ENCODE results near the gene S100A5. TPM values are rescaled to one million over a fixed set of nuclear protein-coding genes. Genes with fewer than 3 reads are reported as not detected.

S100A5 gene
- total RNA-seq, 2 experiments from 2014 or later, result 1.2 to 1.6 TPM

DNA sequence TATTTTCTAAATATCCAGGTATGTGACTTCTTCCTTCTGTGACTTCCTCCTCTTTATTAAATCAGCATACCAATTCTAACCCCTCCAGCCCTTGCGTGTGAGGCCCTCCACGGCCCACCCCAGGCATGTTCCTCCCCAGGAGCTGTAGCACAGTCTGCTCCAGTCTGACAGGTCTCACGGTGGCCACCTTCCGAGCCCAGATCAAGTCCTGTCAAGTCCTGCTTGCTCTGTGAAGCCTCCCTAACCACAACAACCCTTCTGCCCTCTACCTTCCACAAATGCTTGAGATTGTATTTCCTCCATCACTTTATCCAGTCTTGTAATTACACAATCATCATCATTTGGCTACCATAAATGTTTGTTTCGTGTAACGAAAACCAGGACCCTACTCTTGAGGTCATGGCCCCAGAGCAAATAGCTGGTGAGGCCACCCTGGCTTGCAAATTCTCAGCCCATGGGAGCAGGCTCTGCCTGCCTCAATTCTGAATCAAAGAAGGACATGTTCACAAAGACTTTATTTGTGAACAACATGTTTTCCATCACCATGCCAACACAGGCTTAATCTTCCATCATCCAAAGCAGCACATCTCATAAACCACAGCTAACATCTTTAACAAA, 47.3 kb downstream of the S100A5 start:
- peaks cover 16% of the 10 kb centered on the region for H3K27me3 Mint-ChIP-seq
- no peaks in the 10 kb centered on the region for H3K36me3 Mint-ChIP-seq
- H3K27ac Mint-ChIP-seq, result no peak overlapping the region
- DNase-seq, result no peak
- no peaks in the 10 kb centered on the region for H3K9me3 Mint-ChIP-seq
- no peaks in the 10 kb centered on the region for H3K4me1 Mint-ChIP-seq
- no peak overlapping the region for H3K4me3 Mint-ChIP-seq

DNA sequence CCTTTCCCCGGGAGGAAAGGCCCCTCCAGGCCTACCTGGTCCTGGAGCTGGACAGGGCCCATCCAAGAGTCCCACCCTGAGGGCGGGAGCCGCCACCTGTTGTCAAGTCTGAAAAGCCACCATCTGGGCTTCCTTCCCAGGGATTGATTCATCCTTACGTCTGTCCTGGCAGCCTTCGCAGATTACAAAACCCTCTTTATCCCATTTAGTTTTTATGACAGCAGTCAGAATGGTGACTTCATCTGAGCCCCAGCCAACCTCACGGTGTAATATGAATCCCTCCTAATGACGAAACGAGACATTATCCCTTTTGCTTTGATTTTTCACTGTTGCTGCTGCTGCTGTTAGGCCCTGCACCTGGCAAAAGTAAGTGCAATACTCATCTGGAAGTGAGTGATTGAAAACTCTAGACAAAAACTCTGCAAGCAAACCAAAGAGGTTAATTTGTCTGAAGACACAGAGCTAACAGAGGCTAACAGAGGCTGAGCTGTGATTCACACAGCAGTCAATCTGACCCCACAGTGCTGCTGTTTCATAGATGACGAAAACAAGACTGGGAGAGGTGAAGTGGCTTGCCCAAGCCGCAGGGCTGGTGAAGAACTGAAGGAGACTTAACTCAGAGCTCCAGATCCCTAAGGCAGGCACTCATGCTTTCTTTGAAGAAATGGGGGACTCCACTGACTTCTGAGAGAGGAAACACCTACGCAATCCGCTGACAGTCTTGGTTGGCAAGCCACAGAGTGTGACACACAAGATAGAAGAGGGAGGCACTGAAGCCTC, 50.3 kb downstream of the S100A5 start:
- no peak overlapping the region for H3K27ac Mint-ChIP-seq
- no peaks in the 10 kb centered on the region for H3K36me3 Mint-ChIP-seq
- DNase-seq, result no peak
- H3K4me1 Mint-ChIP-seq, result no peaks in the 10 kb centered on the region
- H3K9me3 Mint-ChIP-seq, result no peaks in the 10 kb centered on the region
- H3K27me3 Mint-ChIP-seq, result peaks cover 11% of the 10 kb centered on the region
- H3K4me3 Mint-ChIP-seq, result no peak overlapping the region

DNA sequence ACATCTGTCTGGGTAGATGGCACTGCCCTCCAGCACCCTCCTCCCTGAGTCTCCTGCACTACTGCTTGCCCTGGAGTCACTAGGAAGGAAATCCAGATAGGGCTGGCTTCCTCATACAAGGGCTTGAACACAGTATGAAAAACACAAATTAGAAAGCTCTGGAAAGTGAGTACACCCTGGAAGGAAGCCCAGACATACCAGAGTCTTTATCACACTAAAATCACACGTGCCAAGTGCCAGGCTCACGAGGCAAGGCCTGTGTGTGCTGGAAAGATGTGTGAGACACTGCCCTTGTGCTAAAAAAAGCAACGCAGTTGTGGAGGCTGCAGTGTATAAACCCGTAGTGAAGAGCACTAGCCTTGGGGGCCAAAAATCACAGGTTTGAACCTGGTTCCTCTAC, 52.0 kb downstream of the S100A5 start:
- no peak overlapping the region for H3K27ac Mint-ChIP-seq
- DNase-seq, result no peak
- peaks cover 21% of the 10 kb centered on the region for H3K27me3 Mint-ChIP-seq
- no peaks in the 10 kb centered on the region for H3K4me1 Mint-ChIP-seq
- H3K4me3 Mint-ChIP-seq, result no peak overlapping the region
- H3K9me3 Mint-ChIP-seq, result no peaks in the 10 kb centered on the region
- no peaks in the 10 kb centered on the region for H3K36me3 Mint-ChIP-seq

DNA sequence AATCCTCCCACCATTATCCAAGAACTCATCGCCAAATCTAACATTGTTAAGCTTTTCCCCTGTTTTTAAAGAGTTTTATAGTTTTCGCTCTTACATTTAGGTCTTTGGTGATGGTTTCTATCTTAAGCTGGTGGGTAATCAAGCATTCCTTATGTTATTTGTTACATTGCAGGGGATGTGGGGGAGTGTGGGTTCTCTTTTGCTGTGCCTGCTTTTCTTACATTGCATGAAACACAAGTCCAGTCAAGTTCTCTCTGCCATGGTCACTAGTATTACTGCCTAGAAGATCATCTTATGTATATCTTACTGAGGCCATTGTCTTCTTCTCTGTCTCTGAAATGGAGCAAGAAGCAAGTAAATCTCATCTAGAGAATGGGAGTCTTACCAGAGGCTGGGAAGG, 53.0 kb downstream of the S100A5 start:
- Mint-ChIP-seq H3K9me3 (no peaks in the 10 kb centered on the region), H3K27me3 (peaks cover 26% of the 10 kb centered on the region), H3K4me1 (no peaks in the 10 kb centered on the region), H3K27ac (no peak overlapping the region), H3K4me3 (no peak overlapping the region), H3K36me3 (no peaks in the 10 kb centered on the region)
- no peak for DNase-seq

Other genes starting within 250 kb of the S100A5 start
- not detected for gene PGLYRP3, start 228.0 kb downstream of the S100A5 start, total RNA-seq
- not detected for gene PGLYRP4, start 192.1 kb downstream of the S100A5 start, total RNA-seq
- gene S100A9, start 183.1 kb downstream of the S100A5 start, total RNA-seq, result not detected
- gene S100A12, start 165.3 kb downstream of the S100A5 start, total RNA-seq, result not detected
- gene S100A8, start 149.9 kb downstream of the S100A5 start, total RNA-seq, result not detected
- not detected for gene S100A7A, start 124.4 kb downstream of the S100A5 start, total RNA-seq
- not detected for gene S100A7, start 80.3 kb downstream of the S100A5 start, total RNA-seq
- gene S100A6, start 4.9 kb downstream of the S100A5 start, total RNA-seq, result 100 to 1,000 TPM; 144 to 155 TPM
- gene S100A4, start 4.9 kb upstream of the S100A5 start, total RNA-seq, result 10 to 100 TPM; 44.7 to 44.9 TPM
- gene S100A3, start 8.3 kb upstream of the S100A5 start, total RNA-seq, result not detected
- under 1 TPM in 1 of 2 experiments, not detected in 1; 0.60 TPM for gene S100A2, start 24.9 kb upstream of the S100A5 start, total RNA-seq
- gene S100A16, start 72.2 kb upstream of the S100A5 start, total RNA-seq, result not detected
- not detected for gene S100A14, start 75.4 kb upstream of the S100A5 start, total RNA-seq
- 1 to 10 TPM; 5.7 to 5.9 TPM for gene S100A13, start 86.6 kb upstream of the S100A5 start, total RNA-seq
- not detected for gene S100A1, start 87.5 kb upstream of the S100A5 start, total RNA-seq
- gene CHTOP, start 93.1 kb upstream of the S100A5 start, total RNA-seq, result 10 to 100 TPM; 94.3 to 98.1 TPM
- gene SNAPIN, start 117.8 kb upstream of the S100A5 start, total RNA-seq, result 10 to 100 TPM; 32.9 to 34.7 TPM
- 100 to 1,000 TPM; 419 to 431 TPM for gene ILF2, start 130.1 kb upstream of the S100A5 start, total RNA-seq
- under 1 TPM in 1 of 2 experiments, not detected in 1; 0.06 TPM for gene NPR1, start 137.8 kb upstream of the S100A5 start, total RNA-seq
- 10 to 100 TPM; 47.9 to 48.0 TPM for gene INTS3, start 187.1 kb upstream of the S100A5 start, total RNA-seq
- gene SLC27A3, start 234.5 kb upstream of the S100A5 start, total RNA-seq, result 1 to 10 TPM; 6.4 to 6.9 TPM